ENCODE results near the gene ZNHIT3.

Gene ZNHIT3

DNA sequence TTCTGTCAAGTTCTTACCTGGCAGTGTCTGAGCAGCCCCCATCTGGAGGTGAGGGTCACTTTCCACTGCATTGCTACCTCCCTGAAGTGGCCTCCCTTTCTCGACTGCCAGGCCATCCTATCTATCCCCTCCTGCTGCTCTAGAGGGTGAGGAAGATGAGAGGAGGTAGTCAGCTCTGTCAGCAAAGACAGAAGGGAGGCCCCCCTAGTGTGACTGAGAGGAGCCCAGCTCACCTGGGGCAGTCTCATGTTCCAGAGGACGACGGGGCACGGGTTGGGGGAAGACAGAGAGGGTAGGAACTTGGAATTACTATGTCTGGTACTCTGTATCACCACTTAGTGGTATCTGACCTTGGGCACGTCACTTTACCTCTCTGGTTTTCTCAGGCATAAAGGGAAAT, 26.2 kb downstream of the ZNHIT3 start:
- DNase-seq = no peak

DNA sequence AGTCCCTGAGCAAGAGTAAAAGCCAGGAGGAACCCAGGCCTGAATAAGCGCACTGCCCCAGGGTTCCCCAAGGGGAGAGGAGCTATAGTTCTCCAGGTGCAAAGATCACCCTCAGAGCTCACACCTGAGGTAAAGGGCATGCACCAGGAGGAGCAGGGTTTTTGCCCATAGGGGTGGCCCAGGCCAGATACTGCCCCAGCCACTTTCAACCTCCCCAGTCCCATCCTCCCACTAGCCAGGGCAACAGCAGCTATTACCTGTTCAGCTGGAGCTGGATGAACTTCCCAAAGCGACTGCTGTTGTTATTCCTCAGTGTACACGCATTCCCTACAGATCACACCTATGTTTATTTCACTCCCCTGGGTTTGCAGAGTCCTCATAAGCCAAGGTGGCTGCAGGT, 28.4 kb downstream of the ZNHIT3 start:
- no peak for DNase-seq

DNA sequence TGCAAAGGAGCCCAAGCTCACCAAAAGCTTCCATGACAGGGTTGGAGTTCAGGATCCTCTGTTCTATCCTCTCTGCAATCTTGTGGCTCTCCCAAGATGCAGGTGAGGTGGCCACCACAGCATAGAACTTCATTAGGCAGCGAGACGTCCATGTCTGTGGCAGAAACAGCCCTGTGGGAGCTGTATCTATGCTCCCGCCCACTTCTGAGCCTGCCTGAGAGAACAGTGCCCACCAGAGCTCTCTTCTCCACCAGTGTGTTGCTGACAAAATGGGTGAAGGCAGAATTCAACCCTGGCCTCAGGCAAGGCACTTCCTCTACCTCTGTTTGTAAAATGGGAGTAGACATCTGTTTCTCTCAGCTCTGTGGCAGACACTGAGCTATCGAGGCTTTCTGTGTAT, 29.4 kb downstream of the ZNHIT3 start:
- DNase-seq = no peak

DNA sequence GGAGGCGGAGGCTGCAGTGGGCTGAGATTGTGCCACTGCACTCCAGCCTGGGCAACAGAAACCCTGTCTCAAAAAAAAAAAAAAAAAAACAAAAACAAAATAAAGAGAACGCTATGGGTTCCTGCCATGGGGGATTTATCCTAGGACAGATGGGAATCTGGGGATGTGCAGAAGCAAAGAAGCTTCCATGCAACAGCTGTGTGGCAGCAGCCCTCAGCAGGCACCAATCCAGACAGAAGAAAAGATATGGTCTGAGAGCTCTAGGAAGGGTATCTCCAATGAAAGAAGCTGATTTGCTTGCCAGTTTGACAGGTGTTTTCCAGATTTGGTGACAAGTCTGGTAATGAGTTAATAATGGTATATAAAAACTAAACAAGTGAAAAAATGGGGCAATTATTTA, 36.6 kb downstream of the ZNHIT3 start:
- DNase-seq = no peak

DNA sequence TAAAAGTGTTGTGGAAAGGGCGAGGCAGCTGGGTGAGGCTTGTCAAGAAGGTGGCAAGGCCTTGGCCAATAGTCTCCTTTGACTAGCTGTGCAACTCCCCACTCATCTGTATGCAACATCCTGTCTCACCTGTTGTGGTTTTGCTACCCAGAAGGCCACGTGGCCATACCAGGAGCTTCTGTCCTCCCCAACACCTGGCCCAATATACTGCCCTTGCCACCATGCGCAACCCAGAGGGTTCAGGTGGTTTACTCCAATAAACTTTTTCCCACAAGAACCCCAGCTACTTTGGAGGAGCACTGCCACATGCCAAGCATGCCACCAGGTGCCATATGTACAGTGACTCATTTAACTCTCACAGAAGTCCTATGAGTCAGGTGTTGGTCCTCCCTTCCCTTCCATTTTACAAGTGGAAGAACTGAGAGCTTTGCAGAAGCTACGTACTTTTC, 38.0 kb downstream of the ZNHIT3 start:
- no peak for DNase-seq

DNA sequence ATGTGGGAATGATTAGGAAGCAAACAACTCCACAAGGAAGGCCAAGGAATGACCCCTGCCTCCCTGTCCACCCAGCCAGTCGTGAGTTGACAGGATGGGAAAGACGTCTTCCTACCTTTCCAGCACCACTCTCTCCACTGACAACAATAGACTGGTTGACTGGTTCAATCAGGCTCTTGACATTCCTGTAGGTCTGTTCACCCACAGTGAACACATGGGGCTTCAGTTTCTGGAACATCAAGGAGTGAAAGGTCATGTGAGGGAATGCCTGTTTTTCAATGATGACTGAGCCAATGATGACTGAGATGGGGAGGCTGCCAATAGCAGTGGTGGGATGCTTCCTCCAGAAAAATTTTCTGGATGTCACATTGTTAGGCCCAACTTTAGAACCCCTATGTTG, 38.6 kb downstream of the ZNHIT3 start:
- DNase-seq = no peak

DNA sequence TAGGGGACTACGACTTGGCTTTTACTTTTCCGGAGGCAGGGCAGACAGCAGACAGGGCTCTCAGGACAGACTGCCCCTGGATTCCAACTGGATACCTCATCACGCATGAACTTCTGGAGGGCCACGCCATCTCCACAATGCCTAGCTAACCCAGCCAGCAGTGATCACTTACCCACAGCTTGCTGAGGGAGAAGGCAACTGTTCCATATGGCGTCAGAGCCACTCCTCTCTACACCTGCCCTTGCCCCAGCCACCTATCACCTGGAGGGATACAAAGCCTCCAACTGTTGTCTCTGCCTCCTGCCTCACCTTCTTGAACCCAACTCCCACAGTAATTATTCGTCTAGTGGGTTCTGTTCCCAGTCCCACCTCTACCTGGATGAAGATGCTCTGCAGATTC, 39.4 kb downstream of the ZNHIT3 start:
- no peak for DNase-seq

DNA sequence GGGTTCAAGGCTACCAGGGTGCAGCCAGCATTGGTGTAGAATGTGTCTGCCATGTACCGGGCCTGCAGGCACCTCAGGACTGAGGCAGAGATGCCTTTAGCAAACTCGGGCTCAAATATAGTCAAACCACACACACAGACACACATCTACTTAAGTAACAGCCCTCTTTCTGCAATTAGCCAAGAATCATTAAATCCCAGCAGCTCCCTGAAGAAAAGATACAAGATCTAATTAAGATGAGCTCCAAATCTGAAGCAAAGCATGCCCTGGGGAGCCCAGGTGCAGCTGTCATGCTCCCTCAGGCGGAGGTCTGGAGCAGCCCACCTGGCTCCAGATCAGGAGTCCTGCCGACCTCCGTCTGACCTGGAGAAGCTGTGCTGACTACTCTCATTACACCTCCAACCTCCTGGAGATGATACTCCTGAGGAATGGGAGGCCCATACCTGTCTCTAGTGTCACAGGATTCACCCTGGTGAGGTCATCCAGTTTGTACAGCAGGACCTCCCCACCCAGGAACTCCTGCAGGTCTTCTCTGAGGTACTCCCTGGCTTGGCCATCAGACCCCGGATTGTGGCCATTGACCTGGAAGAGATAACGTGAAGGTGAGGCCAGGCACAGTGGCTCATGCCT, 41.3 kb downstream of the ZNHIT3 start:
- DNase-seq = no peak

DNA sequence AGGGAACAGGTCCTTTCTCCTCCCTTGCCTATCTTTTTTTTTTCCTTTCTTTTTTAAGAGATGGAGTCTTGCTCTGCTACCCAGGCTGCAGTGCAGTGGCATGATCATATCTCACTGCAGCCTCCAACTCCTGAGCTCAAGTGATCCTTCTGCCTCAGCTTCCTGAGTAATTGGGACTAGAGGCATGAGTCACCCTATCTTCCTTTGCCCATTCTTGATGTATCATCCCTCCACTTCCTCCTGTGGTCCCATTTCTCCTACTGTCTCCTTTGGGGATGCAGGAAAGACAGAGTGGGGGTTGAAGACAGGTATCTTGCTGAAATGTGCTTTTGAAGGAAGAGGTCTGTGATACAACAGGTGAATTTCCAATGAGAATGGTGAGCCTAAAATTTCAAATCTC, 42.6 kb downstream of the ZNHIT3 start:
- DNase-seq = peak; percentile 48

DNA sequence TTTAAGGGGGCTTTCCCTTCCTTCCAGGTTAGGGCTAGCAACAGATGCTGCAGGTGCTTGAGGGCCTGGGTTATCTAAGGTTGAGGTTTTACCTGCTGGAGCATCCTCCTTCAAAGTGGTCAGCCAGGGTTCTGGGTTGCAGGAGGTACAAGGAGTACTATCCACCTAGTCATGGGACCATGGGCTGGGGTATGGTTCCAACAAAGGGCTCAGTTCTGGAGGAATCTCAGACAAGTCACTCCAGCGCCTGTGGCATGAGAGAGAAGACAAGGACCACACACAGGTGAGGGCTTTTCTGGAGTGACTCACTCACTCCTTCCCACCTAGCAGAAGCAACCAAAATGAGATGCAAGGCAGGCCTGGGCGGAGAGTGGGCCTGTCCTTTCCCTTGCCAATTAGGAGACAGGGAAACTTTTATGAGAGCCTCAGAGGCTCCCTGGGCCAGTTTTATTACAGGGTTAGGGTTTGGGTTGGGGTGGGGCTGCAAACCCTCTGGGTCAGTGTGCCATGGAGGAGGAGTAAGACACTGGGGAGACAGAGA, 46.0 kb downstream of the ZNHIT3 start:
- no peak for DNase-seq

DNA sequence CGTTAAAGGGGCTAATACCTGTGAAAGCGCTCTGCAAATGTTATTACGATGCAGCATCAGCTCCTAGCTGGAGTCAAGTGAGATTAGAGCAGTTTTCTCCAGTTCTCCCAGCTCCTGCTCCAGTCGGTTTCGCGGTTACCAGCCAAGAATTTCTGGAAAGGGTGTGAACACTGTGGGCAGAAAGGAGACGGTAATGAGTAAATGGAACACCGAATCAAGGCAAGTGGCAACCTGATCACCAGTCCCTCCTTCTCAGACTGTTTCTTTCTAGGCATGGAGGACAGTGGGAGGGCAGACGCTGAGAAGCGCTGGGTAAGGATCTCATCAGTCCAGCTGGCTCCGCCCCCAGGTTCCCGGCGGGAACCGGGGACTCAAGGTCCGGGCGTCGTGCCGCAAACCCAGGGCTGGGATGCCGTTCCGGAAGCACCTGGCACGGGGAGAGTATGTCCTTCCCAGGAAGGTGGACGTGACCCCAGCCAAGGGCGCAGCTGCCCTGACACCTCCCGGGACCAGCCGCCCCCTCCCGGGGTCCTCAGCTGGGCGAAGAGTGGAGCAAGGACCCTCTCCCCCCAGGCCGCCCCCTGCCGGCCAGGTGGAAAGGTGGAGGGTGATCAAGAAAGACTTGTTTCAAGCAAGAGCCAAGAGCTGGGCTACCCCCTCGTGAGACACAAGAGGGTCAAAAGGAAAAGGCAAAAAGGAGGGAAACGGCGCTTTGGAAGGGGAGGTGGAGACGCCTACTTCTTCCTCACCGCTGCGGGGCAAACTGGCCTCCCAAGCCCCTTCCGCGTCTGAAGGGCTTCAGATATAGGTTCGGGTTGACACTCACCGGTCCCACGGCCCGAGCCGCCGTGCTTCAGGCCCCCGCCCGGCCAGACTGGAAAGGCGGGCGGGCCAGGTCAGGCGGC, 47.7 kb downstream of the ZNHIT3 start:
- peak; percentile 52 for DNase-seq

DNA sequence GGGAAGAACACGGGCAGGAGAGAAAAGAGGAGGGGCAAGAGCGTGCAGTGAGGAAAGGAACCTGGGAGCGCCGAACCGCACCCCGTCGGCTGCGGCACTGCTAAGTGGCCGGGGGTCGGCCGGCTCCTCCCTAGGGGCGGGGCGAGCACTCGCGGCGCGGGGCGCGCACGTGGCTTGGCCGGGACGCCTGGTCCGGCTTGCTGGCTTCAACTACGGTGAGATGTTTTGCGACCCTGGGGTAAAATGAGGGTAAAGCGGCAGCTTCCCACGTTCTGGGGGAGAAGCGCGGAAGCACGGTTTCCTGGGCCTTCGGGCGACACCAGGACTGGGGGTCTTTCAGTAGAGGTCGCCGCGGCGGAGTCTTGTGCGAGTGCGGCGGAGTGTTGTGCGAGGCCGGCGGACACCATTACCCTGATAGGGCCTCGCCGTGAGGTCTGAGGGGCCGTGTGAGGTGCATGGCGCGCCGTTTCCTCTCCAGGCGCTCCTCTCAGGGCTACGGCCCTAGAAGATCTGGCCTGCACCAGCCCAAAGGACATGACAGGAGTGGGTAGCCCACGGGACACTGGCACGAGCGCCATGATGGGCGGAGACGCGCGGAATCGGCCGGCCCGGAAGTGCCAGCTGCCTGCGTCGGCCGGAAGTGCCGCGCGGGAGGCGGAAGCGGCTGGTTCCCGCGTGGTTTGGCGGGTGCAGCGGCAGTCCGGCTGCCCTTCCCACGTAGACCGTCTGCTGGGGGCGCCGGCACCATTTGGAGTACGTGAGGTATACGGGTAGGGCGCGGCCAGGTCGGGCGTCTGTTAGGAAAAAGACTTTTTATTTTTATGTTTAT, 48.6 kb downstream of the ZNHIT3 start, which contains the start of the genes MYO19 and PIGW:
MYO19 (minus strand) TSS at position 29 of the 829 bp plus-strand sequence. CDS start 2,330 bp downstream, outside the sequence.
PIGW (plus strand) TSS at position 148 of the 829 bp plus-strand sequence. CDS start 2,115 bp downstream, outside the sequence.
- DNase-seq = peak; percentile 90

DNA sequence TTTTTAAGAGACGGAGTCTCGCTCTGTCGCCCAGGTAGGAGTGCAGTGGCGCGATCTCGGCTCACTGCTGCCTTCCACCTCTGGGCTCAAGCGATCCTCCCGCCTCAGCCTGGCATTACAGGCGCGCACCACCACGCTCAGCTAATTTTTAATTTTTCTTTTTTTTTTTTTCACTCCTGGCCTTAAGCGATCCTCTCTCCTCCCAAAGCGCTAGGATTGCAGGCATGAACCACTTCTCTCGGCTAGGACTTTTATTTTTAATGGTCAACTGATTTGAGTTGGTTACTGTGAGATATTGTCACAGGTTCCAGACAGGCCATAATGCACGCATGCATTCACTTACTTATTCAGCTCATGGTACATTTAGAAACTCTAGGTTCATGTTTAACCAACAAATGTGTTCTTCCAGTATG, 49.2 kb downstream of the ZNHIT3 start:
- no peak for DNase-seq

DNA sequence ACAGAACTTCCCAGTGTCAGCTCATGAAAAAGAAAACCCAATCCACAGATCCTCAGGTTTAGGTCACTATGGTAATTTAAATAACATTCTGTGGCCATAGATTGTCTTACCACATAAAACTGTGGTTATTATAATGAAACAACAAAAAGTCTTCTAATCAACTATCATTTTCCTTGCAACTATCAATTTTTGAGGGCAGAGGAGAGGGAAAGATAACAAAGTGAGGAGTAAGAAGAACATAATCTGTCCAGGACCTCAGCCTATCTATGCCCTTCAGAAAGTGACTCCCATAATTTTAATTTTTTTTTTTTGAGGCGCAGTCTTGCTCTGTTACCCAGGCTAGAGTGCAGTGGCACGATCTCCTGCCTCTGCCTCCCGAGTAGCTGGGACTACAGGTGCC, 54.2 kb downstream of the ZNHIT3 start:
- no peak for DNase-seq

DNA sequence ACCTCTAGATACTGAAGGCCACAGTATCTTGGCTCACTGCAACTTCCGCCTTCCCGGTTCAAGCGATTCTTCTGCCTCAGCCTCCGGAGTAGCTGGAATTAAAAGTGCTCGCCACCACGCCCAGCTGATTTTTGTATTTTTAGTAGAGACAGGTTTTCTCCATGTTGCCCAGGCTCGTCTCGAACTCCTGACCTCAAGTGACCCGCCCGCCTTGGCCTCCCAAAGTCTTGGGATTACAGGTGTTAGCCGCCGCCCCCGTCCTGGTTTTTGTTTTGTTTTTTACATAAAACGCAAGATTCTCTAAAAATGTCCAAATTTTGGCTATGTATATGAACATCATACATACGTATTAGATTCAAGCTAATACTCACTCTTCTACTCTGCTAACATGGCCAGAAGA, 56.3 kb downstream of the ZNHIT3 start:
- DNase-seq = no peak

DNA sequence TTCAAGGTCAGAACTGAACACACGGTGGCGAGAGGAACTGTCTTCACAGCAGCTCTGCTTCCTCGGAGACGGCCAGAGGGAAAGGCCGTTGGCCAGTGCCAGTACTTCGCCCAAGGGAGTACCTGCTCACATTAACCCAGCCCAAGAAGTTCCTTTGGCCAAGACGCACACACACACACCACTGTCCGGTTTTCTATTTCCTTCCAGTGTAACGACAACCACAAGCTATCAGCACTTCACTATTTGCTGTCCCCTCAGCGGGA, 57.5 kb downstream of the ZNHIT3 start:
- peak; percentile 35 for DNase-seq

DNA sequence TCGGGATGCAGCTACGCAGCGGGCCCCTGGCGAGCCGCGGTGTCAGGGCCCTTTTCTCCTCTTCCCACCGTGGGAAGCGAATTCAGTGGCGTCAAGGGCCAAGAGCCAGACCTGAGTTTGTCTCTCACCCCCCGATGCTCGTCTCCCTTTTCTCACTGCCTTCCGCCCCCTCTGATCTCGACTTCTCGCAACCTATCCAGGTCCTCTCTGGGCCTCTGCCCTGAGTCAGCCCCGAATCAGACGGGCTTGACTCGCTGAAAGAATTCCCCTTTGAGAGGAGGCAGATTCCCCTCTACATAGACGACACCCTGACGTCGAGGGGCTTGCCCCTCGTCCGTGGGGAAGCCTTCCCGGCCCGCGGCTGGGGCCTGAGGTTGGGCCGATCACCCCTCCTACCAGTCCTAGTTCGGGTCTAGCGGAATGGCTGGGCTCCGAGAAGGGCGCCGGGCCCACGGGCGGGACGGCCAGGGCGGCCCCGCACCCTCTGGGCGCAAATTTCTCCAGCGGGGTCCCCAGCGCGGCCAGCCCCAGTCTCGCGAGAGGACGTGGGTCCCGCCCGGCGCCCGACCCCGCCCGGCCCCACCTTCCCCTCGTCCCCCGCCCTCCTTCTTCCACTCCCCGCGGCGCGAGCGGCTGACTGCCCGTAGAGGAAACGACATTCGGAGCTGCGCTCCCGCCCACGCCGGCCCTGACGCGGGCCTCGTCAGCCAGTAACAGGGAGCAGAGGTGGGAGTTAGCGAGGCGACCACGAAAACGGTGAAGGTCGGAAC, 58.0 kb downstream of the ZNHIT3 start, which contains the start of gene GGNBP2:
GGNBP2 (plus strand) TSS at position 613 of the 770 bp plus-strand sequence. CDS start 806 bp downstream, outside the sequence.
- DNase-seq = peak; percentile 95

DNA sequence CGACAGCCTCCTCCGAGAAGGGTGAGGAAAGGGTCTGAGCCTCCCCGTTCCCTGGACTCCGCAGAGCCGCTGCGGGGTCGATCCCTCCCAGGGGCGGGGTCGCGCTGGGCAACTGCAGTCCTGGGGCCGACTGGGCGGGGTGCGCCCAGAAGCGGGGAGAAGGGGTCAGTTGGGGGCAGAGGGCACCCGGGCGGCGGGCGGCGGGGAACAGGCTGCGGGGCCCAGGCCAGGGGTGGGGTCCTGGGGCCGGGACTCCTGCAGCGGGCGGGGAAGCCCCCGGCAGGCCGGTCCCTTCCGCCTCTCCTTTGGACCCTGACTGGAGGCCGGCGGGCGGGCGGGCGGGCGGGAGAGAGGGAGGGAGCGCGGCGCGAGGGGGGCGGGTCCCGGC, 58.6 kb downstream of the ZNHIT3 start:
- no peak for DNase-seq
